ENCODE data around the gene KRAS. TPM values are rescaled to one million over a fixed set of nuclear protein-coding genes. Genes with fewer than 3 reads are reported as not detected.

KRAS gene
- total and polyA plus RNA-seq, 4 donors: 6.2 to 33.0 (median 14.1) TPM

- WGBS: 89% methylated on average over 2 of the region's 2 CpGs
Measured at GRCh38 chr12:25287610-25288009, 36.9 kb upstream of the KRAS start.

More at GRCh38 chr12:25287610-25288009, 36.9 kb upstream of the KRAS start:
- Histone ChIP-seq H3K9ac (ENCODE audit: low read depth in 1 of 2, low read length in 2 of 2) (no peak overlapping the region), H3K9me3 (ENCODE audit: control insufficient read depth in 4 of 4, low read length in 3 of 4) (peaks cover 0 to 11% (median 4%) of the 10 kb centered on the region in 4 donors), H3K4me3 (ENCODE audit: low read depth in 1 of 3, low read length in 3 of 3) (no peak overlapping the region), H3K27me3 (ENCODE audit: control insufficient read depth in 4 of 4, insufficient read depth in 4 of 4, low read length in 3 of 4) (no peaks in the 10 kb centered on the region), H3K36me3 (ENCODE audit: control insufficient read depth in 4 of 4, insufficient read depth in 3 of 4, low read depth in 1 of 4, low read length in 3 of 4) (no peaks in the 10 kb centered on the region), H3K4me1 (ENCODE audit: control insufficient read depth in 4 of 4, insufficient read depth in 4 of 4, low read length in 3 of 4) (no peaks in the 10 kb centered on the region), H3K27ac (ENCODE audit: low read depth in 1 of 2, low read length in 2 of 2) (no peak overlapping the region)
- DNase-seq (ENCODE audit: low spot score): no peak
- TF ChIP-seq EGR1 (IDR thresholded peaks at IDR 0.05; ENCODE audit: low read depth in 2 of 2) (no peak), FOXA1 (IDR thresholded peaks at IDR 0.05) (no peak), FOXA2 (IDR thresholded peaks at IDR 0.05) (no peak), ATF3 (IDR thresholded peaks at IDR 0.05) (no peak), MAX (IDR thresholded peaks at IDR 0.05) (no peak), HNF4A (conservative IDR thresholded peaks at IDR 0.05) (no peak), SP1 (IDR thresholded peaks at IDR 0.05) (no peak), CTCF (IDR thresholded peaks at IDR 0.05; ENCODE audit: low read depth, low read length, missing input control) (no peak), GABPA (IDR thresholded peaks at IDR 0.05 in 1 of 2, conservative IDR thresholded peaks at IDR 0.05 in 1 of 2) (no peak), YY1 (IDR thresholded peaks at IDR 0.05) (no peak), REST (IDR thresholded peaks at IDR 0.05) (no peak), HNF4G (IDR thresholded peaks at IDR 0.05) (no peak), NR2F2 (IDR thresholded peaks at IDR 0.05) (no peak), JUND (IDR thresholded peaks at IDR 0.05) (no peak), RXRA (IDR thresholded peaks at IDR 0.05) (no peak), ZBTB33 (IDR thresholded peaks at IDR 0.05) (no peak), TAF1 (conservative IDR thresholded peaks at IDR 0.05) (no peak), RAD21 (IDR thresholded peaks at IDR 0.05) (no peak)

All from liver (tissue), 9 donors.